Keratinocyte (primary cell): ENCODE results near the gene SMIM35. TPM values are rescaled to one million over a fixed set of nuclear protein-coding genes. Genes with fewer than 3 reads are reported as not detected.

Experiments used
- DNase-seq: peaks from one replicate; pipeline ENCODE4 v3.0.0-alpha.2; 2011; ENCODE audit warnings: low read depth, missing footprints, low spot score
- FAIRE-seq: peaks from 2 replicates; lab custom pipeline; 2011; peaks lifted over from hg19 to GRCh38; lab: Jason Lieb, UNC
- H2AFZ ChIP-seq: 2 replicates; pipeline ENCODE4 v1.6.0; 2012; ENCODE audit warnings: low read length, control low read depth, inconsistent platforms; ENCODE audit not compliant: control insufficient read depth
- H3K27ac ChIP-seq: 2 replicates; pipeline ENCODE4 v1.5.1; 2011; ENCODE audit warnings: low read length; ENCODE audit not compliant: control insufficient read depth, insufficient read depth
- H3K27me3 ChIP-seq: 3 replicates; pipeline ENCODE4 v1.6.0; 2011; ENCODE audit warnings: low read length; ENCODE audit not compliant: control insufficient read depth, insufficient read depth; ENCODE audit errors: extremely low read depth
- H3K36me3 ChIP-seq, 2 experiments: 2 replicates in 1 of 2; 3 replicates in 1 of 2; pipeline ENCODE4 v1.5.1; 2011; ENCODE audit warnings: low read length in 2 of 2, mild to moderate bottlenecking in 1 of 2; ENCODE audit not compliant: control insufficient read depth in 2 of 2, insufficient read depth in 2 of 2; ENCODE audit errors: extremely low read depth in 1 of 2
- H3K4me1 ChIP-seq: 3 replicates; pipeline ENCODE4 v1.5.1; 2011; ENCODE audit warnings: low read length; ENCODE audit not compliant: control insufficient read depth, insufficient read depth; ENCODE audit errors: extremely low read depth
- H3K4me2 ChIP-seq: 3 replicates; pipeline ENCODE4 v1.6.0; 2011; ENCODE audit warnings: low read depth, low read length; ENCODE audit not compliant: control insufficient read depth, insufficient read depth; ENCODE audit errors: extremely low read depth
- H3K4me3 ChIP-seq, 3 experiments: fragments of 200-600 bp in 1 of 3; sonication (generic) in 1 of 3; 2 replicates in 2 of 3; 3 replicates in 1 of 3; pipeline ENCODE4 v1.5.1; 2011 to 2016; ENCODE audit warnings: low read length in 3 of 3, mild to moderate bottlenecking in 3 of 3, control low read depth in 2 of 3, inconsistent platforms in 1 of 3, low read depth in 1 of 3, mixed read lengths in 1 of 3, mixed run types in 1 of 3, moderate library complexity in 1 of 3; ENCODE audit not compliant: control insufficient read depth in 2 of 3, insufficient read depth in 2 of 3; ENCODE audit errors: extremely low read depth in 1 of 3
- H3K79me2 ChIP-seq: 2 replicates; pipeline ENCODE4 v1.6.0; 2012; ENCODE audit warnings: low read length; ENCODE audit not compliant: control insufficient read depth, insufficient read depth
- H3K9ac ChIP-seq: 3 replicates; pipeline ENCODE4 v1.6.0; 2011; ENCODE audit warnings: low read length; ENCODE audit not compliant: control insufficient read depth, insufficient read depth; ENCODE audit errors: extremely low read depth
- H3K9me1 ChIP-seq: 3 replicates; pipeline ENCODE4 v1.6.0; 2011; ENCODE audit warnings: low read length; ENCODE audit not compliant: control insufficient read depth, insufficient read depth; ENCODE audit errors: extremely low read depth
- H3K9me3 ChIP-seq: 2 replicates; pipeline ENCODE4 v1.5.1; 2012; ENCODE audit warnings: low read depth, low read length; ENCODE audit not compliant: control insufficient read depth
- H4K20me1 ChIP-seq: 3 replicates; pipeline ENCODE4 v1.6.0; 2011; ENCODE audit warnings: low read length; ENCODE audit not compliant: control insufficient read depth, insufficient read depth; ENCODE audit errors: extremely low read depth
- EZH2 ChIP-seq: IDR thresholded peaks from one replicate; pipeline ENCODE4 v1.6.1; 2012; ENCODE audit warnings: inconsistent platforms, mild to moderate bottlenecking, low read length, moderate library complexity
- dilution Hi-C: fragments of 300-500 bp; cut with MboI; formaldehyde crosslinking; loops from one replicate; pipeline ENCODE4 v1.7.0; 2020; ENCODE audit warnings: low sequenced_read_pairs; ENCODE audit not compliant: extremely low pct_ligation_motif_present
- polyA plus RNA-seq, 5 experiments: library from polyadenylated mRNA; depleted of rRNA in 3 of 5; stranded (reverse) in 3 of 5; stranded (forward) in 1 of 5; unstranded in 1 of 5; fragments of >200 nt; gene quantifications; 1 replicate in 1 of 5; 2 replicates in 3 of 5; 3 replicates in 1 of 5; pipeline versions ENCODE4 v1.2.1 to v1.2.3, GENCODE V29; 2011 to 2012; ENCODE audit warnings: missing spikeins in 2 of 5, low read depth in 1 of 5, low replicate concordance in 1 of 5
- TF ChIP-seq, protein P1 (sequence below), 3 experiments: IDR thresholded peaks in 1 of 3; conservative IDR thresholded peaks in 1 of 3; optimal IDR thresholded peaks in 1 of 3; 2 replicates in 2 of 3; 3 replicates in 1 of 3; pipeline versions ENCODE3 to v1.5.1; 2011; ENCODE audit warnings: low read length in 3 of 3, mild to moderate bottlenecking in 3 of 3, moderate library complexity in 2 of 3, control low read depth in 1 of 3, inconsistent platforms in 1 of 3; ENCODE audit not compliant: insufficient read depth in 2 of 3; ENCODE audit errors: extremely low read depth in 1 of 3

SMIM35 gene
- polyA plus RNA-seq, 1 donor (not counting 4 experiments of a cell fraction or from before 2014, with no cell fraction given), result not detected

GRCh38 chr11:118100691-118101232 lies 14.0 kb upstream of the SMIM35 start:
- TF ChIP-seq, protein P1, sequence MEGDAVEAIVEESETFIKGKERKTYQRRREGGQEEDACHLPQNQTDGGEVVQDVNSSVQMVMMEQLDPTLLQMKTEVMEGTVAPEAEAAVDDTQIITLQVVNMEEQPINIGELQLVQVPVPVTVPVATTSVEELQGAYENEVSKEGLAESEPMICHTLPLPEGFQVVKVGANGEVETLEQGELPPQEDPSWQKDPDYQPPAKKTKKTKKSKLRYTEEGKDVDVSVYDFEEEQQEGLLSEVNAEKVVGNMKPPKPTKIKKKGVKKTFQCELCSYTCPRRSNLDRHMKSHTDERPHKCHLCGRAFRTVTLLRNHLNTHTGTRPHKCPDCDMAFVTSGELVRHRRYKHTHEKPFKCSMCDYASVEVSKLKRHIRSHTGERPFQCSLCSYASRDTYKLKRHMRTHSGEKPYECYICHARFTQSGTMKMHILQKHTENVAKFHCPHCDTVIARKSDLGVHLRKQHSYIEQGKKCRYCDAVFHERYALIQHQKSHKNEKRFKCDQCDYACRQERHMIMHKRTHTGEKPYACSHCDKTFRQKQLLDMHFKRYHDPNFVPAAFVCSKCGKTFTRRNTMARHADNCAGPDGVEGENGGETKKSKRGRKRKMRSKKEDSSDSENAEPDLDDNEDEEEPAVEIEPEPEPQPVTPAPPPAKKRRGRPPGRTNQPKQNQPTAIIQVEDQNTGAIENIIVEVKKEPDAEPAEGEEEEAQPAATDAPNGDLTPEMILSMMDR (optimal IDR thresholded peaks at IDR 0.05 in 1 of 3, IDR thresholded peaks at IDR 0.05 in 1 of 3, conservative IDR thresholded peaks at IDR 0.05 in 1 of 3; ENCODE audit: extremely low read depth in 1 of 3, insufficient read depth in 2 of 3, low read length in 3 of 3), result no peak
- TF ChIP-seq EZH2, result no peak
- no peaks in the 10 kb centered on the region for H4K20me1 ChIP-seq
- H3K4me3 ChIP-seq, result no peak overlapping the region
- no peak overlapping the region for H2AFZ ChIP-seq
- H3K79me2 ChIP-seq, result no peaks in the 10 kb centered on the region
- H3K27me3 ChIP-seq, result no peaks in the 10 kb centered on the region
- H3K4me2 ChIP-seq, result no peak overlapping the region
- no peaks in the 10 kb centered on the region for H3K9me1 ChIP-seq
- FAIRE-seq, result no peak
- no peaks in the 10 kb centered on the region for H3K9me3 ChIP-seq
- H3K27ac ChIP-seq, result no peak overlapping the region
- H3K4me1 ChIP-seq, result no peaks in the 10 kb centered on the region
- dilution Hi-C loops, result no loop called here
- no peak for DNase-seq
- H3K9ac ChIP-seq, result no peak overlapping the region
- H3K36me3 ChIP-seq, result no peaks in the 10 kb centered on the region

DNA sequence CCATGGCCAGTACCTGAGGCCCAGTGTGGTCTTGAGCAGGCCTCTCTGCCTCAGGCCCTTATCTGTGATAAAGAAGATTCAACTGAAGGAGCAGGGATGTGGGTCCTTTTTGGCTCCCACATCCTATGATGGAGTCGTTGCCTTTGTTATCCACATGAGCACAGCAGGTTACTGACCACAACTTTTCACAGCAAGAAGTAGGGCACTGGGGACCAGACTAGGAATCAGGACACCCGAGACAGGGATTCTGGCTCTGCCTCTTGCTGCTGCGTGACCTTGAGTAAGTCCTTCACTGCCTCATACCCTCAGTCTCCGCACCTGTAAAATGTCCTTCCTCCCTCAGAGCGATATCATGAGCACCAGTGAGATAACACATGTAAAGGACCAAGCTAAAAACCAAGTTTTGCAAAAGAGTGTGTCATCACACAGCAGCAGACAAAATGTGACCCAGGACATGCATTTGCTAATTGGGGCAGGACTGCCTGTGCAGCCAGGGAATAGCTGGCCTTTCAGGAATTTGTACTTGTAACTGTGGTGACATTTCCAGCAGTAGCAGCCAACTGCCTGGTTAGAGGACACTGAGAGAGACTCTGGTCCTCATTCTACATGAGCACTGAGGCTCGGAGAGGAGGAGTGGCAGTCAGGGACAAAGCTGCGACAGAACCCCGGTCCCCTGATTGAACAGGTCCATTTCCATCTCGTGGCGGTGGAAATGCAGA lies 13.2 kb upstream of the SMIM35 start:
- Histone ChIP-seq H3K79me2 (no peaks in the 10 kb centered on the region), H3K4me1 (no peaks in the 10 kb centered on the region), H3K4me2 (no peak overlapping the region), H2AFZ (no peak overlapping the region), H4K20me1 (no peaks in the 10 kb centered on the region), H3K36me3 (no peaks in the 10 kb centered on the region), H3K9ac (no peak overlapping the region), H3K27me3 (no peaks in the 10 kb centered on the region), H3K27ac (no peak overlapping the region), H3K4me3 (no peak overlapping the region), H3K9me3 (no peaks in the 10 kb centered on the region), H3K9me1 (no peaks in the 10 kb centered on the region)
- DNase-seq (no peak), FAIRE-seq (no peak)
- no peak for TF ChIP-seq EZH2
- TF ChIP-seq, protein P1 (optimal IDR thresholded peaks at IDR 0.05 in 1 of 3, IDR thresholded peaks at IDR 0.05 in 1 of 3, conservative IDR thresholded peaks at IDR 0.05 in 1 of 3; ENCODE audit: extremely low read depth in 1 of 3, insufficient read depth in 2 of 3, low read length in 3 of 3), result no peak
- dilution Hi-C loops, result no loop called here
